ENCODE measurements around the gene FAAH.

GRCh38 chr1:46447499-46448108, 53.5 kb downstream of the FAAH start:
- TF ChIP-seq CTCF (IDR thresholded peaks at IDR 0.05) (no peak), POLR2A (IDR thresholded peaks at IDR 0.05) (no peak)

Data from Peyer's patch (tissue), 4 donors.